Neural cell (in vitro differentiated cells): ENCODE results near the gene OR13J1. TPM values are rescaled to one million over a fixed set of nuclear protein-coding genes. Genes with fewer than 3 reads are reported as not detected.
A peak's percentile ranks its signal among the peaks of the same experiment; 100 is the strongest.

Experiments
- H2AFZ ChIP-seq: fragments of 200-600, 300-800 bp; sonication (generic), shearing (Covaris generic); 2 replicates; pipeline ENCODE4 v1.6.0; 2014; ENCODE audit warnings: low read depth, mild to moderate bottlenecking, antibody characterized with exemption, low read length, moderate library complexity
- H3F3A ChIP-seq: fragments of 200-600 bp; shearing (Covaris generic); 2 replicates; pipeline ENCODE4 v1.6.1; 2016; ENCODE audit warnings: mild to moderate bottlenecking, moderate library complexity, mixed read lengths, antibody characterized with exemption, low read length; ENCODE audit not compliant: insufficient read depth, poor library complexity, severe bottlenecking
- H3K27ac ChIP-seq: fragments of 200-600, 300-800 bp; sonication (generic), shearing (Covaris generic); 2 replicates; pipeline ENCODE4 v1.5.1; 2014; ENCODE audit warnings: mild to moderate bottlenecking, low read length, moderate library complexity
- H3K27me3 ChIP-seq: fragments of 300-800, 200-600 bp; sonication (generic), shearing (Covaris generic); 2 replicates; pipeline ENCODE4 v1.6.0; 2014; ENCODE audit warnings: mild to moderate bottlenecking, low read depth, low read length, moderate library complexity; ENCODE audit not compliant: insufficient read depth
- H3K36me3 ChIP-seq: fragments of 300-800, 200-600 bp; sonication (generic), shearing (Covaris generic); 2 replicates; pipeline ENCODE4 v1.5.1; 2014; ENCODE audit warnings: mild to moderate bottlenecking, antibody characterized with exemption, low read length, moderate library complexity; ENCODE audit not compliant: insufficient read depth
- H3K4me2 ChIP-seq: fragments of 300-800, 200-600 bp; sonication (generic), shearing (Covaris generic); 2 replicates; pipeline ENCODE4 v1.6.0; 2014; ENCODE audit warnings: mild to moderate bottlenecking, low read length
- H3K4me3 ChIP-seq: fragments of 300-800, 200-600 bp; sonication (generic), shearing (Covaris generic); 2 replicates; pipeline ENCODE4 v1.5.1; 2014; ENCODE audit warnings: mild to moderate bottlenecking, low read length, moderate library complexity
- H3K79me2 ChIP-seq: fragments of 200-600 bp; shearing (Covaris generic); replicated peaks from 2 replicates; pipeline ENCODE4 v1.6.0; 2014; ENCODE audit warnings: mild to moderate bottlenecking, low read length, moderate library complexity; ENCODE audit not compliant: insufficient read depth
- H3K9ac ChIP-seq: fragments of 300-800, 200-600 bp; sonication (generic), shearing (Covaris generic); 2 replicates; pipeline ENCODE4 v1.6.1; 2016; ENCODE audit warnings: mild to moderate bottlenecking, low read length, mixed read lengths
- H3K9me2 ChIP-seq: fragments of 200-600 bp; shearing (Covaris generic); 2 replicates; pipeline ENCODE4 v1.6.1; 2016; ENCODE audit warnings: mild to moderate bottlenecking, low read length, mixed read lengths; ENCODE audit not compliant: insufficient read depth
- H3K9me3 ChIP-seq: fragments of 200-600, 300-800 bp; sonication (generic), shearing (Covaris generic); 2 replicates; pipeline ENCODE4 v1.6.1; 2016; ENCODE audit warnings: mild to moderate bottlenecking, mixed run types, low read length, moderate library complexity, mixed read lengths
- H4K20me1 ChIP-seq: fragments of 200-600 bp; shearing (Covaris generic); 2 replicates; pipeline ENCODE4 v1.6.1; 2016; ENCODE audit warnings: mild to moderate bottlenecking, mixed run types; ENCODE audit not compliant: insufficient read depth
- EP300 ChIP-seq: fragments of 450-650 bp; conservative IDR thresholded peaks from 2 replicates; pipeline ENCODE4 v1.6.1; 2014; ENCODE audit warnings: antibody characterized with exemption, mild to moderate bottlenecking, moderate library complexity; ENCODE audit not compliant: poor library complexity, severe bottlenecking
- EZH2 ChIP-seq: fragments of 200-600, 300-800 bp; shearing (Covaris generic), sonication (generic); IDR thresholded peaks from 2 replicates; pipeline ENCODE4 v1.6.1; 2014; ENCODE audit warnings: antibody characterized with exemption, low read length, borderline replicate concordance, mild to moderate bottlenecking; ENCODE audit not compliant: insufficient read depth, poor library complexity, severe bottlenecking
- MXI1 ChIP-seq: fragments of 450-650 bp; conservative IDR thresholded peaks from 2 replicates; pipeline ENCODE4 v1.6.1; 2014; ENCODE audit warnings: antibody characterized with exemption, mild to moderate bottlenecking; ENCODE audit not compliant: poor library complexity, severe bottlenecking
- POLR2AphosphoS5 ChIP-seq: IDR thresholded peaks from 2 replicates; pipeline ENCODE4 v1.6.1; 2012
- RAD21 ChIP-seq: fragments of 450-650 bp; conservative IDR thresholded peaks from 2 replicates; pipeline ENCODE4 v1.6.1; 2014; ENCODE audit warnings: antibody characterized with exemption, mild to moderate bottlenecking, moderate library complexity
- SMC3 ChIP-seq: fragments of 450-650 bp; conservative IDR thresholded peaks from 2 replicates; pipeline ENCODE4 v1.6.1; 2014; ENCODE audit warnings: antibody characterized with exemption, mild to moderate bottlenecking, moderate library complexity; ENCODE audit not compliant: poor library complexity
- TAF1 ChIP-seq: IDR thresholded peaks from 2 replicates; pipeline ENCODE4 v1.6.1; 2012; ENCODE audit warnings: low read depth
- polyA plus RNA-seq: library from polyadenylated mRNA; depleted of rRNA; stranded (reverse); fragments of >200 nt; gene quantifications from 2 replicates; pipeline ENCODE4 v1.2.3, GENCODE V29; 2014
- TF ChIP-seq, protein P1 (sequence below): fragments of 450-650 bp; IDR thresholded peaks from 2 replicates; pipeline ENCODE4 v1.5.1; 2014; ENCODE audit warnings: antibody characterized with exemption, mild to moderate bottlenecking, moderate library complexity; ENCODE audit not compliant: poor library complexity, severe bottlenecking
- TF ChIP-seq, protein P2 (sequence below): IDR thresholded peaks from 2 replicates; pipeline ENCODE4 v1.6.1; 2012; ENCODE audit warnings: borderline replicate concordance

OR13J1 gene
- polyA plus RNA-seq, 1 donor from 2014 or later = not detected

DNA sequence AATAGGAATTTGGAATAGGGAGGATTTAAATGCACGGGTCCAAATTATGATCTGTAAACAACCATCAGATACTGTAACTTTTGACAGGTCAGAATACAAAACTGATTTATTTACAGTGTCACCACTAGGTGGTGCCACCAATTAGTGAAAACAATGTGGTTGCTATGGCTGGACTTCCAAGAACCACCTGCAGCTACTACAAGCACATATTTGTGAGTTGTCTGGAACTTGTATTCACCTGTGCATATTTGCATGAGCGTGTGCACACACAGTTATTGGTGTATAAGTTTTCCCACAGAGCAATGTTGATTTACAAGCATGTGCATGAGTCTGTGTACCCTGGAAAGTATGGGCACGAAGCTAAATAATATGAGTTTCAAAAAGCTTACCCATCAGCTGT is 32.8 kb upstream of the OR13J1 start:
- Histone ChIP-seq H3K79me2 (no peaks in the 10 kb centered on the region), H3K27me3 (no peaks in the 10 kb centered on the region), H3K4me2 (no peak overlapping the region), H3F3A (no peaks in the 10 kb centered on the region), H2AFZ (no peak overlapping the region), H3K9me3 (no peaks in the 10 kb centered on the region), H3K4me3 (no peak overlapping the region), H3K9ac (no peak overlapping the region), H3K9me2 (no peaks in the 10 kb centered on the region), H3K36me3 (no peaks in the 10 kb centered on the region), H4K20me1 (no peaks in the 10 kb centered on the region), H3K27ac (no peak overlapping the region)
- TF ChIP-seq, protein P1, sequence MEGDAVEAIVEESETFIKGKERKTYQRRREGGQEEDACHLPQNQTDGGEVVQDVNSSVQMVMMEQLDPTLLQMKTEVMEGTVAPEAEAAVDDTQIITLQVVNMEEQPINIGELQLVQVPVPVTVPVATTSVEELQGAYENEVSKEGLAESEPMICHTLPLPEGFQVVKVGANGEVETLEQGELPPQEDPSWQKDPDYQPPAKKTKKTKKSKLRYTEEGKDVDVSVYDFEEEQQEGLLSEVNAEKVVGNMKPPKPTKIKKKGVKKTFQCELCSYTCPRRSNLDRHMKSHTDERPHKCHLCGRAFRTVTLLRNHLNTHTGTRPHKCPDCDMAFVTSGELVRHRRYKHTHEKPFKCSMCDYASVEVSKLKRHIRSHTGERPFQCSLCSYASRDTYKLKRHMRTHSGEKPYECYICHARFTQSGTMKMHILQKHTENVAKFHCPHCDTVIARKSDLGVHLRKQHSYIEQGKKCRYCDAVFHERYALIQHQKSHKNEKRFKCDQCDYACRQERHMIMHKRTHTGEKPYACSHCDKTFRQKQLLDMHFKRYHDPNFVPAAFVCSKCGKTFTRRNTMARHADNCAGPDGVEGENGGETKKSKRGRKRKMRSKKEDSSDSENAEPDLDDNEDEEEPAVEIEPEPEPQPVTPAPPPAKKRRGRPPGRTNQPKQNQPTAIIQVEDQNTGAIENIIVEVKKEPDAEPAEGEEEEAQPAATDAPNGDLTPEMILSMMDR = peak; percentile 81
- no peak for TF ChIP-seq EP300
- TF ChIP-seq RAD21 = peak; percentile 70
- peak; percentile 70 for TF ChIP-seq SMC3

DNA sequence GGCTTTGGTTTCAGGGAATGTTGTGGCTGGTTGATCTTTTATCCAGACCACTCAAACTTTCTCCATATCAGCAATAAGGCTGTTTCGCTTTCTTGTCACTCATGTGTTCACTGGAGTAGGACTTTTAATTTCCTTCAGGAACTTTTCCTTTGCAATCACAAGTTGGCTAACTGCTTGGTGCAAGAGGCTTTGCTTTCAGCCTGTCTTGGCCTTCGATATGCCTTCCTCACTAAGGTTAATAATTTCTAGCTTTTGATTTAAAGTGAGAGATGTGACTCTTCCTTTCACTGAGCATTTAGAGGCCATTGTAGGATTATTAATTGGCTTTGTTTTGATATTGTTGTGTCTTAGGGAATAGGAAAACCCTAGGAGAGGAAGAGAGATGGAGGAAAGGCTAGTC is 28.8 kb upstream of the OR13J1 start:
- TF ChIP-seq, protein P2, sequence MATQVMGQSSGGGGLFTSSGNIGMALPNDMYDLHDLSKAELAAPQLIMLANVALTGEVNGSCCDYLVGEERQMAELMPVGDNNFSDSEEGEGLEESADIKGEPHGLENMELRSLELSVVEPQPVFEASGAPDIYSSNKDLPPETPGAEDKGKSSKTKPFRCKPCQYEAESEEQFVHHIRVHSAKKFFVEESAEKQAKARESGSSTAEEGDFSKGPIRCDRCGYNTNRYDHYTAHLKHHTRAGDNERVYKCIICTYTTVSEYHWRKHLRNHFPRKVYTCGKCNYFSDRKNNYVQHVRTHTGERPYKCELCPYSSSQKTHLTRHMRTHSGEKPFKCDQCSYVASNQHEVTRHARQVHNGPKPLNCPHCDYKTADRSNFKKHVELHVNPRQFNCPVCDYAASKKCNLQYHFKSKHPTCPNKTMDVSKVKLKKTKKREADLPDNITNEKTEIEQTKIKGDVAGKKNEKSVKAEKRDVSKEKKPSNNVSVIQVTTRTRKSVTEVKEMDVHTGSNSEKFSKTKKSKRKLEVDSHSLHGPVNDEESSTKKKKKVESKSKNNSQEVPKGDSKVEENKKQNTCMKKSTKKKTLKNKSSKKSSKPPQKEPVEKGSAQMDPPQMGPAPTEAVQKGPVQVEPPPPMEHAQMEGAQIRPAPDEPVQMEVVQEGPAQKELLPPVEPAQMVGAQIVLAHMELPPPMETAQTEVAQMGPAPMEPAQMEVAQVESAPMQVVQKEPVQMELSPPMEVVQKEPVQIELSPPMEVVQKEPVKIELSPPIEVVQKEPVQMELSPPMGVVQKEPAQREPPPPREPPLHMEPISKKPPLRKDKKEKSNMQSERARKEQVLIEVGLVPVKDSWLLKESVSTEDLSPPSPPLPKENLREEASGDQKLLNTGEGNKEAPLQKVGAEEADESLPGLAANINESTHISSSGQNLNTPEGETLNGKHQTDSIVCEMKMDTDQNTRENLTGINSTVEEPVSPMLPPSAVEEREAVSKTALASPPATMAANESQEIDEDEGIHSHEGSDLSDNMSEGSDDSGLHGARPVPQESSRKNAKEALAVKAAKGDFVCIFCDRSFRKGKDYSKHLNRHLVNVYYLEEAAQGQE = no peak
- TF ChIP-seq EP300 (no peak), MXI1 (no peak), RAD21 (no peak), POLR2AphosphoS5 (no peak)
- Histone ChIP-seq H3K27me3 (no peaks in the 10 kb centered on the region), H3K9me3 (no peaks in the 10 kb centered on the region), H3K9me2 (no peaks in the 10 kb centered on the region), H3F3A (no peaks in the 10 kb centered on the region), H3K4me3 (no peak overlapping the region), H2AFZ (no peak overlapping the region), H4K20me1 (no peaks in the 10 kb centered on the region), H3K27ac (no peak overlapping the region), H3K79me2 (no peaks in the 10 kb centered on the region), H3K36me3 (no peaks in the 10 kb centered on the region), H3K4me2 (no peak overlapping the region), H3K9ac (no peak overlapping the region)

DNA sequence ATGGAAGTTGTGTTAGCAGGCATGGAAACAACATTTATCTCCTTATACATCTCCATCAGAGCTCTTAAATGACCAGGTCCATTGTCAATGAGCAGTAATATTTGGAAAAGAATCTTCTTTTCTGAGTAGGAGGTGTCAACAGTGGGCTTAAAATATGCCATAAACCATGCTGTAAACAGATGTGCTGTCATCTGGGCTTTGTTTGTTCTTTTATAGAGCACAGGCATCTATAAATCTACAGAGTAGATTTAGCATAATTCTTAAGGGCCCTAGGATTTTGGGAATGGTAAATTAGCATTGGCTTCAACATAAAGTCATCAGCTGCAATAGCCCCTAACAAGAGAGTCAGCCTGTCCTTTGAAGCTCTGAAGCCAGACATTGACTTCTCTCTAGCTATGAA is 28.1 kb upstream of the OR13J1 start:
- no peaks in the 10 kb centered on the region for H3K9me3 ChIP-seq
- H3K9me2 ChIP-seq = no peaks in the 10 kb centered on the region
- H3K4me2 ChIP-seq = no peak overlapping the region
- no peaks in the 10 kb centered on the region for H3F3A ChIP-seq
- H3K27me3 ChIP-seq = no peaks in the 10 kb centered on the region
- H3K9ac ChIP-seq = no peak overlapping the region
- no peak overlapping the region for H3K4me3 ChIP-seq
- TF ChIP-seq, protein P1 = no peak
- no peak for TF ChIP-seq POLR2AphosphoS5
- no peak for TF ChIP-seq EP300
- TF ChIP-seq RAD21 = no peak
- TF ChIP-seq SMC3 = no peak
- TF ChIP-seq EZH2 = no peak
- TF ChIP-seq, protein P2 = no peak
- TF ChIP-seq MXI1 = no peak
- no peak for TF ChIP-seq TAF1
- no peaks in the 10 kb centered on the region for H3K36me3 ChIP-seq
- H3K27ac ChIP-seq = no peak overlapping the region
- no peaks in the 10 kb centered on the region for H3K79me2 ChIP-seq
- H4K20me1 ChIP-seq = no peaks in the 10 kb centered on the region
- H2AFZ ChIP-seq = no peak overlapping the region
